PC-9 (cell line): ENCODE data around the gene ESAM. TPM values are rescaled to one million over a fixed set of nuclear protein-coding genes. Genes with fewer than 3 reads are reported as not detected.

ENCODE experiments used
- BruUV-seq: library from RNA; stranded (reverse); fragments of 400-500 nt; replicated peaks from 2 replicates; lab custom pipeline; 2021; lab: Mats Ljungman, UMichigan
- CTCF ChIA-PET: fragments of 300-600 bp; sonication (Branson Sonifier 250); formaldehyde crosslinking; loops from one replicate; lab custom pipeline; 2022; ENCODE audit warnings: antibody characterized with exemption; lab: Charles Lee
- POLR2A ChIA-PET: fragments of 300-600 bp; sonication (Branson Sonifier 250); formaldehyde crosslinking; loops from one replicate; lab custom pipeline; 2022; ENCODE audit warnings: antibody characterized with exemption; ENCODE audit not compliant: unreplicated experiment; lab: Charles Lee
- DNase-seq, 2 experiments: peaks; one replicate each; pipeline versions ENCODE4 v3.0.0 to v3.0.0-alpha.2; 2015 to 2022; ENCODE audit warnings: mixed read lengths in 1 of 2
- H2AFZ ChIP-seq: fragments of 200-600 bp; sonication (generic); 2 replicates; pipeline ENCODE4 v1.8.1; 2017; ENCODE audit warnings: antibody characterized with exemption
- H3F3A ChIP-seq: fragments of 200-600 bp; sonication (generic); 2 replicates; pipeline ENCODE4 v1.8.1; 2017; ENCODE audit warnings: antibody characterized with exemption, mild to moderate bottlenecking, low read depth; ENCODE audit not compliant: insufficient read depth
- H3K27ac ChIP-seq: fragments of 200-600 bp; sonication (generic); 2 replicates; pipeline ENCODE4 v1.6.1; 2016; ENCODE audit warnings: mixed run types
- H3K27me3 ChIP-seq: fragments of 200-600 bp; sonication (generic); 2 replicates; pipeline ENCODE4 v1.6.1; 2016; ENCODE audit warnings: low read depth, mixed run types; ENCODE audit not compliant: insufficient read depth
- H3K36me3 ChIP-seq: fragments of 200-600 bp; sonication (generic); 2 replicates; pipeline ENCODE4 v1.6.1; 2016; ENCODE audit warnings: low read depth, mixed run types
- H3K4me1 ChIP-seq: fragments of 200-600 bp; sonication (generic); replicated peaks from 2 replicates; pipeline ENCODE4 v1.6.1; 2016; ENCODE audit warnings: mixed run types; ENCODE audit not compliant: insufficient read depth
- H3K4me2 ChIP-seq: fragments of 200-600 bp; sonication (generic); 2 replicates; pipeline ENCODE4 v1.6.1; 2017; ENCODE audit warnings: mixed run types
- H3K4me3 ChIP-seq: fragments of 200-600 bp; sonication (generic); 2 replicates; pipeline ENCODE4 v1.6.1; 2016; ENCODE audit warnings: mixed run types
- H3K79me2 ChIP-seq: fragments of 200-600 bp; sonication (generic); 2 replicates; pipeline ENCODE4 v1.6.1; 2017; ENCODE audit warnings: low read depth, mixed run types
- H3K9me2 ChIP-seq: fragments of 200-600 bp; sonication (generic); 2 replicates; pipeline ENCODE4 v1.8.1; 2017; ENCODE audit warnings: mild to moderate bottlenecking; ENCODE audit not compliant: insufficient read depth
- H3K9me3 ChIP-seq: fragments of 200-600 bp; sonication (generic); 2 replicates; pipeline ENCODE4 v1.8.1; 2016; ENCODE audit warnings: low read depth; ENCODE audit not compliant: insufficient read depth
- H4K20me1 ChIP-seq: fragments of 200-600 bp; sonication (generic); 2 replicates; pipeline ENCODE4 v1.8.1; 2017; ENCODE audit not compliant: insufficient read depth
- EZH2 ChIP-seq: fragments of 200-600 bp; sonication (generic); IDR thresholded peaks from 2 replicates; pipeline ENCODE4 v1.8.0; 2017; ENCODE audit warnings: antibody characterized with exemption, low read depth
- intact Hi-C: fragments of 100-400 bp; cut with micrococcal nuclease; formaldehyde crosslinking; loops from one replicate; pipeline ENCODE4 v1.10.0; 2022; ENCODE audit not compliant: unreplicated experiment
- total RNA-seq: library from RNA; stranded (reverse); gene quantifications from 2 replicates; pipeline ENCODE4 v1.2.3, GENCODE V29; 2021
- TF ChIP-seq, protein P1 (sequence below): fragments of 200-600 bp; sonication (generic); conservative IDR thresholded peaks from 2 replicates; pipeline ENCODE4 v1.6.1; 2017; ENCODE audit warnings: mixed run types, antibody characterized with exemption, mild to moderate bottlenecking, moderate library complexity

Gene ESAM
- total RNA-seq, 1 experiment from 2014 or later, result 13.5 TPM

DNA sequence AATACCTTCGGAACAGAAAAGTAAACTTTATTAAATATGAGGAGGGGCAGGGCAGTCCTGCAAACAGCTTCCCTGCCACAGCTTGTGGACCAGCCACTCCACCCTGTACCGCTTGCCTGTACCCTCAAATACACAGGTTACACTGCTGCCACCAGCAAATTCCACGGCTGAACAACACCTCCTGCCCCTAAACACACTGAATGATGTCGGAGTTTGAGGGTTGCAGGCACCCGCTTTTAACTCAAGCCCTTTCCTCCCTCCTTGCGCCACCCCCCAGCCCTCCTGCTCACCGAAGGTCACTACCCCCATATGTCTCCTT lies 14.0 kb downstream of the ESAM start:
- no peaks in the 10 kb centered on the region for H3K27me3 ChIP-seq
- H3K4me3 ChIP-seq, result peak overlapping the region; percentile 36; the same call in 1 of the 2 replicates
- TF ChIP-seq, protein P1, sequence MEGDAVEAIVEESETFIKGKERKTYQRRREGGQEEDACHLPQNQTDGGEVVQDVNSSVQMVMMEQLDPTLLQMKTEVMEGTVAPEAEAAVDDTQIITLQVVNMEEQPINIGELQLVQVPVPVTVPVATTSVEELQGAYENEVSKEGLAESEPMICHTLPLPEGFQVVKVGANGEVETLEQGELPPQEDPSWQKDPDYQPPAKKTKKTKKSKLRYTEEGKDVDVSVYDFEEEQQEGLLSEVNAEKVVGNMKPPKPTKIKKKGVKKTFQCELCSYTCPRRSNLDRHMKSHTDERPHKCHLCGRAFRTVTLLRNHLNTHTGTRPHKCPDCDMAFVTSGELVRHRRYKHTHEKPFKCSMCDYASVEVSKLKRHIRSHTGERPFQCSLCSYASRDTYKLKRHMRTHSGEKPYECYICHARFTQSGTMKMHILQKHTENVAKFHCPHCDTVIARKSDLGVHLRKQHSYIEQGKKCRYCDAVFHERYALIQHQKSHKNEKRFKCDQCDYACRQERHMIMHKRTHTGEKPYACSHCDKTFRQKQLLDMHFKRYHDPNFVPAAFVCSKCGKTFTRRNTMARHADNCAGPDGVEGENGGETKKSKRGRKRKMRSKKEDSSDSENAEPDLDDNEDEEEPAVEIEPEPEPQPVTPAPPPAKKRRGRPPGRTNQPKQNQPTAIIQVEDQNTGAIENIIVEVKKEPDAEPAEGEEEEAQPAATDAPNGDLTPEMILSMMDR, result no peak
- no peak for TF ChIP-seq EZH2
- no peaks in the 10 kb centered on the region for H3K9me2 ChIP-seq
- intact Hi-C loops, result loop anchor here (5.0 to 10.0 kb wide), 2 partner anchors 47 to 844 kb away; partner anchors contain the start of gene STT3A
- no peaks in the 10 kb centered on the region for H4K20me1 ChIP-seq
- DNase-seq, result no peak
- peaks cover 23% of the 10 kb centered on the region for H3K79me2 ChIP-seq
- no TSS peak for BruUV-seq
- ChIA-PET POLR2A (no interaction called here), CTCF (interaction anchor here (2.0 kb wide), 1 partner anchor 46 kb away, joined by 10 read pairs; no protein-coding TSS in a partner anchor)
- peak overlapping the region; percentile 83 for H3K4me2 ChIP-seq
- H3K27ac ChIP-seq, result peak overlapping the region; percentile 90
- 0 out of 2 replicates have a peak, but pooled peaks cover 3% of the 10 kb centered on the region for H3K36me3 ChIP-seq
- no peaks in the 10 kb centered on the region for H3K9me3 ChIP-seq
- peaks cover 53% of the 10 kb centered on the region for H3K4me1 ChIP-seq
- no peak overlapping the region for H2AFZ ChIP-seq
- peaks cover 39% of the 10 kb centered on the region for H3F3A ChIP-seq

DNA sequence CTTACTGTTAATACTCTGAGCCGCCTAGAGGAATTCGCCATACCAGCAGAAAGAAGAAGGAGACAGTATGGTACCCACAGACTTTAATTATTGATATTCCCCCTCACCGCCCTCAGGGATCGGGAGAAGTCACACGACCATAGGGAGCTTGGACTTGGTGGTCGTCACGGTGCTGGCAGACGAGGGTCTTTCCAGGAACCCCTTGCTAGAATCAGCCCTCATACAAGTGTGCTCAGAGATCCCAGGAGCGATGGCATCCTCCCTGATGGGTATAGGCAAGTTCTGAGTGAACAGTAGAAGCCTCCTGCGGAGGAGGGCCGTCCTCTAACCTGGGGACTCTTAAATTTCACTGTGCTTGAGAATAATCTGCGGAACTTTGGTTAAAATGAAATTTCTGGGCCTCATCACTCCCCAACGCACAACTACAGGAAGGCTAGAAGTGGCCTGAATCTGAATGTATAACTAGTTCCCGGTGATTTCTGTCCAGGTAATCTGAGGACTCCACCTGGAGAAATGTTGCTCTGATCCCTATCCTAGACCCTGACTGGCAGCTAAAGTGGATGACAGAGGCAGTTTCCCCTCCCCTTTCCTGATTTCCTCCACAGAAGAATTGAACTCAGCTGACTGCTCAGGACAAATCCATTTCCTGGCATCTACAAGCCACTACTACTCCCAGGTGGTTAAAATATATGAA lies 14.5 kb downstream of the ESAM start:
- intact Hi-C loops, result loop anchor here (2.0 to 10.0 kb wide), 3 partner anchors 47 to 845 kb away; partner anchors contain the start of gene STT3A
- DNase-seq, result no peak
- Histone ChIP-seq H2AFZ (no peak overlapping the region), H3K79me2 (peaks cover 21% of the 10 kb centered on the region), H4K20me1 (no peaks in the 10 kb centered on the region), H3K4me2 (peak overlapping the region; percentile 83), H3K27ac (peak overlapping the region; percentile 90), H3K9me2 (no peaks in the 10 kb centered on the region), H3K4me3 (peak overlapping the region; percentile 35; the same call in 1 of the 2 replicates), H3K9me3 (no peaks in the 10 kb centered on the region), H3F3A (peaks cover 41% of the 10 kb centered on the region), H3K36me3 (0 out of 2 replicates have a peak, but pooled peaks cover 3% of the 10 kb centered on the region), H3K4me1 (peaks cover 48% of the 10 kb centered on the region), H3K27me3 (no peaks in the 10 kb centered on the region)
- no TSS peak for BruUV-seq
- CTCF ChIA-PET, result interaction anchor here (1.2 to 2.0 kb wide), 3 partner anchors 16 to 46 kb away, joined by 5 to 10 read pairs (median 7); no protein-coding TSS in a partner anchor
- POLR2A ChIA-PET, result no interaction called here
- no peak for TF ChIP-seq EZH2
- TF ChIP-seq, protein P1, result no peak

DNA sequence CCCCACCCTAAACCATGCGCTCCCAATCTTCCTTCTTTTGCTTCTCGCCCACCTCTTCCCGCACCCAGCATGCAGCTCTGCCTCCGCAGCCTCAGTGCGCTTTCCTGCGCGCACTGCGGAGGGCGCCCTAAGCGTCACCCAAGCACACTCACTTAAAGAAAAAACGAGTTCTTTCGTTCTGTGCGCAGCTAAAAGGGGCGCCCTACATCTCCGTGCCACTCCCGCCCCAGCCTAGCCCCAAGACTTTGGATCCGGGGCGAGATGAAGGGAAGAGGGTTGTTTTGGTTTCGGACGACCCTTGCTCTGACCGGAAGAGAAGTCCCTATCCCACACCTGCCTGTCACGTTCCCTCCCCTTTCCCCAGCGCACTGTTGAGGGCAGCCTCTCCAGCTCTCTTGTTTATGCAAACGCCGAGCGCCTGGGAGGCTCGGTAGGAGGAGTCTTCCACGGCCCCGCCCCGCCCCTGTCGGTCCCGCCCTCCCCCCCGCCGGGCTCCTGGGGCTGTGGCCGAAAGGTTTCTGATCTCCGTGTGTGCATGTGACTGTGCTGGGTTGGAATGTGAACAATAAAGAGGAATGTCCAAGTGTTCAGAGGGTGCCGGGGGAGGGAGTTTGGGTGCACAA lies 15.4 kb downstream of the ESAM start:
- Histone ChIP-seq H4K20me1 (no peaks in the 10 kb centered on the region), H3K9me2 (no peaks in the 10 kb centered on the region), H3F3A (peaks cover 44% of the 10 kb centered on the region), H3K9me3 (no peaks in the 10 kb centered on the region), H3K79me2 (peaks cover 16% of the 10 kb centered on the region), H3K4me1 (peaks cover 45% of the 10 kb centered on the region), H3K4me2 (peak overlapping the region; percentile 83), H2AFZ (peak overlapping the region; percentile 90), H3K27ac (peak overlapping the region; percentile 90), H3K27me3 (no peaks in the 10 kb centered on the region), H3K36me3 (0 out of 2 replicates have a peak, but pooled peaks cover 3% of the 10 kb centered on the region), H3K4me3 (peak overlapping the region; percentile 67)
- CTCF ChIA-PET, result interaction anchor here (1.2 to 2.0 kb wide), 3 partner anchors 17 to 47 kb away, joined by 5 to 10 read pairs (median 7); no protein-coding TSS in a partner anchor
- TF ChIP-seq, protein P1, result peak; percentile 75
- no peak for TF ChIP-seq EZH2
- BruUV-seq, result no TSS peak
- intact Hi-C loops, result loop anchor here (1.0 to 10.0 kb wide), 4 partner anchors 17 to 846 kb away; partner anchors contain the start of gene STT3A
- DNase-seq, result peak; percentile 84 to 92
- POLR2A ChIA-PET, result interaction anchor here (0.6 kb wide), 4 partner anchors 13 to 1551 kb away, joined by 5 to 17 read pairs (median 7); no protein-coding TSS in a partner anchor
